Endodermal cell (in vitro differentiated cells): Measurements from ENCODE around the gene ZNF22. TPM values are rescaled to one million over a fixed set of nuclear protein-coding genes. Genes with fewer than 3 reads are reported as not detected.
A peak's percentile ranks its signal among the peaks of the same experiment; 100 is the strongest.

Experiments used
- DNase-seq: peaks from one replicate; pipeline ENCODE4 v3.0.0-alpha.2; 2017
- H3K27ac ChIP-seq: 2 replicates; pipeline ENCODE4 v1.5.1; 2013; ENCODE audit warnings: mild to moderate bottlenecking, low read depth, low read length, moderate library complexity
- H3K27me3 ChIP-seq: 2 replicates; pipeline ENCODE4 v1.6.1; 2013; ENCODE audit warnings: mild to moderate bottlenecking, low read length, moderate library complexity; ENCODE audit not compliant: insufficient read depth, control insufficient read depth, poor library complexity, severe bottlenecking
- H3K36me3 ChIP-seq: 2 replicates; pipeline ENCODE4 v1.7.0; 2013; ENCODE audit warnings: mild to moderate bottlenecking, low read length, moderate library complexity; ENCODE audit not compliant: control insufficient read depth, insufficient read depth
- H3K4me1 ChIP-seq: one replicate; pipeline ENCODE4 v1.7.0; 2013; ENCODE audit warnings: low read length; ENCODE audit not compliant: control insufficient read depth, insufficient read depth
- H3K4me3 ChIP-seq: 2 replicates; pipeline ENCODE4 v1.5.1; 2013; ENCODE audit warnings: mild to moderate bottlenecking, low read length, moderate library complexity
- H3K9ac ChIP-seq: 2 replicates; pipeline ENCODE4 v1.6.1; 2013; ENCODE audit warnings: mild to moderate bottlenecking, low read length, moderate library complexity; ENCODE audit not compliant: poor library complexity, severe bottlenecking; ENCODE audit errors: extremely low read depth
- H3K9me3 ChIP-seq: 2 replicates; pipeline ENCODE4 v1.6.1; 2013; ENCODE audit warnings: mild to moderate bottlenecking, low read length, moderate library complexity; ENCODE audit not compliant: control insufficient read depth
- H3K27ac Mint-ChIP-seq: 2 replicates; pipeline ENCODE4 v1.8.0; 2020; ENCODE audit warnings: mixed read lengths
- H3K27me3 Mint-ChIP-seq: 2 replicates; pipeline ENCODE4 v1.8.0; 2021; ENCODE audit warnings: mild to moderate bottlenecking, mixed read lengths; ENCODE audit not compliant: insufficient read depth
- H3K36me3 Mint-ChIP-seq: 2 replicates; pipeline ENCODE4 v1.8.0; 2020; ENCODE audit warnings: low read depth, mixed read lengths
- H3K4me1 Mint-ChIP-seq: 2 replicates; pipeline ENCODE4 v1.8.0; 2020; ENCODE audit warnings: mixed read lengths
- H3K4me3 Mint-ChIP-seq: 2 replicates; pipeline ENCODE4 v1.8.0; 2020; ENCODE audit warnings: mild to moderate bottlenecking, moderate library complexity, mixed read lengths
- H3K9me3 Mint-ChIP-seq: 2 replicates; pipeline ENCODE4 v1.8.0; 2020; ENCODE audit warnings: mild to moderate bottlenecking, mixed read lengths
- CTCF ChIP-seq: fragments of 200-600 bp; sonication (generic); conservative IDR thresholded peaks from 2 replicates; pipeline ENCODE4 v1.5.0; 2021; ENCODE audit warnings: antibody characterized with exemption, mild to moderate bottlenecking
- WGBS, 2 experiments: methylation state at CpG; one replicate each; pipeline versions ENCODE4 v1.1.5 to v1.1.7; 2013; ENCODE audit warnings: missing lambda C conversion rate in 2 of 2, mixed read lengths in 1 of 2; ENCODE audit not compliant: insufficient coverage in 1 of 2, insufficient read length in 1 of 2; 5-methylcytosine and 5-hydroxymethylcytosine counted together
- total RNA-seq, 2 donors: library from RNA; stranded (reverse); fragmentation: NEBNext Ultra II Directional in 1 of 2; extraction: Animal tissue kit (Norgen Biotek cat#: 25700) in 1 of 2; gene quantifications; 2 replicates in 1 of 2; 3 replicates in 1 of 2; pipeline ENCODE4 v1.2.1, GENCODE V29; 2021

Gene ZNF22
- total RNA-seq, 2 donors from 2014 or later, result 35.5 to 42.5 TPM

- Histone ChIP-seq H3K27me3 (peaks cover 9% of the 10 kb centered on the region), H3K27ac (peak overlapping the region; percentile 99), H3K4me3 (no peak overlapping the region), H3K36me3 (no peaks in the 10 kb centered on the region), H3K4me1 (peaks cover 14% of the 10 kb centered on the region), H3K9ac (no peak overlapping the region), H3K9me3 (no peaks in the 10 kb centered on the region)
- no peaks in the 10 kb centered on the region for H3K9me3 Mint-ChIP-seq
- H3K27me3 Mint-ChIP-seq, result peaks cover 18% of the 10 kb centered on the region
- peak overlapping the region; percentile 35 for H3K27ac Mint-ChIP-seq
- TF ChIP-seq CTCF, result peak; percentile 64
- no peaks in the 10 kb centered on the region for H3K36me3 Mint-ChIP-seq
- H3K4me1 Mint-ChIP-seq, result peaks cover 43% of the 10 kb centered on the region
- H3K4me3 Mint-ChIP-seq, result no peak overlapping the region
- WGBS, 2 experiments, result 66 to 82% methylated on average over 11 to 19 of the region's 19 CpGs
- DNase-seq, result peak; percentile 76
These were observed 37.6 kb upstream of the ZNF22 start for GRCh38 chr10:44962870-44963738.

- H3K4me1 ChIP-seq, result peaks cover 14% of the 10 kb centered on the region
- H3K27ac ChIP-seq, result peak overlapping the region; percentile 99
These were observed 36.7 kb upstream of the ZNF22 start for GRCh38 chr10:44963772-44964633.

More at GRCh38 chr10:44963772-44964633, 36.7 kb upstream of the ZNF22 start:
- H3K9ac ChIP-seq, result peak overlapping the region; percentile 39
- H3K9me3 ChIP-seq, result no peaks in the 10 kb centered on the region
- H3K4me3 ChIP-seq, result no peak overlapping the region
- H3K27ac Mint-ChIP-seq, result no peak overlapping the region
- peaks cover 9% of the 10 kb centered on the region for H3K27me3 ChIP-seq
- peak; percentile 43 for TF ChIP-seq CTCF
- H3K36me3 ChIP-seq, result no peaks in the 10 kb centered on the region
- H3K36me3 Mint-ChIP-seq, result no peaks in the 10 kb centered on the region
- WGBS, 2 experiments, result 70 to 71% methylated on average over 5 to 15 of the region's 15 CpGs
- H3K27me3 Mint-ChIP-seq, result peaks cover 18% of the 10 kb centered on the region
- peaks cover 36% of the 10 kb centered on the region for H3K4me1 Mint-ChIP-seq
- DNase-seq, result no peak
- no peak overlapping the region for H3K4me3 Mint-ChIP-seq
- H3K9me3 Mint-ChIP-seq, result no peaks in the 10 kb centered on the region
